ENCODE measurements around the gene PLCXD3.

PLCXD3 gene

GRCh38 chr5:41286696-41287095, 223.7 kb downstream of the PLCXD3 start:
- DNase-seq (ENCODE audit: low read depth), result no peak
- H3K4me3 ChIP-seq (ENCODE audit: low read depth, low read length), result no peak overlapping the region
- no peak for TF ChIP-seq MYC (IDR thresholded peaks at IDR 0.05; ENCODE audit: low read depth, low read length)
- TF ChIP-seq POLR2A (IDR thresholded peaks at IDR 0.05; ENCODE audit: extremely low read depth, insufficient read length), result no peak
- TF ChIP-seq, protein P1, sequence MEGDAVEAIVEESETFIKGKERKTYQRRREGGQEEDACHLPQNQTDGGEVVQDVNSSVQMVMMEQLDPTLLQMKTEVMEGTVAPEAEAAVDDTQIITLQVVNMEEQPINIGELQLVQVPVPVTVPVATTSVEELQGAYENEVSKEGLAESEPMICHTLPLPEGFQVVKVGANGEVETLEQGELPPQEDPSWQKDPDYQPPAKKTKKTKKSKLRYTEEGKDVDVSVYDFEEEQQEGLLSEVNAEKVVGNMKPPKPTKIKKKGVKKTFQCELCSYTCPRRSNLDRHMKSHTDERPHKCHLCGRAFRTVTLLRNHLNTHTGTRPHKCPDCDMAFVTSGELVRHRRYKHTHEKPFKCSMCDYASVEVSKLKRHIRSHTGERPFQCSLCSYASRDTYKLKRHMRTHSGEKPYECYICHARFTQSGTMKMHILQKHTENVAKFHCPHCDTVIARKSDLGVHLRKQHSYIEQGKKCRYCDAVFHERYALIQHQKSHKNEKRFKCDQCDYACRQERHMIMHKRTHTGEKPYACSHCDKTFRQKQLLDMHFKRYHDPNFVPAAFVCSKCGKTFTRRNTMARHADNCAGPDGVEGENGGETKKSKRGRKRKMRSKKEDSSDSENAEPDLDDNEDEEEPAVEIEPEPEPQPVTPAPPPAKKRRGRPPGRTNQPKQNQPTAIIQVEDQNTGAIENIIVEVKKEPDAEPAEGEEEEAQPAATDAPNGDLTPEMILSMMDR (IDR thresholded peaks at IDR 0.05; ENCODE audit: low read depth, low read length), result no peak
- no peak for TF ChIP-seq MAX (IDR thresholded peaks at IDR 0.05; ENCODE audit: low read depth, low read length)

DNA sequence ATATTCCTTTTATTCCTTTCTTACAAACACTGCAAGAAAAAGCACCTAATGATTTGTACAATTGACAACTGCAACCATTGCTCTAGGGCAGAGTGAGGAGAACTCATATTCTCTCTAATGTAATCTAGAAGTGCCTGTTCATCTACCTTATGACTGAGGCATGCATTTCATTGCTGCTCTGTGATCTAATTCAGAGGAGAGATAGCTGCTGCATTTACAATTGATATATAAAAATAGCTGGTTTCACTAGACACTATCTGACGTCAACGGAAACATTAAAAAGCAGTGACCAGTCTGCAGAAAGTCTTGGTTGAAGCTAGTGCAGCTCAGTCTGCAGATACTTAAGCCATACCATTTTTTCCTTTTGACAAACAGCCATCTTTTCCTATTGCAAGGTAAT, 224.2 kb downstream of the PLCXD3 start:
- TF ChIP-seq MAX (IDR thresholded peaks at IDR 0.05; ENCODE audit: low read depth, low read length) (no peak), POLR2A (IDR thresholded peaks at IDR 0.05; ENCODE audit: extremely low read depth, insufficient read length) (no peak), MYC (IDR thresholded peaks at IDR 0.05; ENCODE audit: low read depth, low read length) (no peak)
- TF ChIP-seq, protein P1 (IDR thresholded peaks at IDR 0.05; ENCODE audit: low read depth, low read length), result no peak
- no peak for DNase-seq (ENCODE audit: low read depth)
- H3K4me3 ChIP-seq (ENCODE audit: low read depth, low read length), result no peak overlapping the region

- DNase-seq (ENCODE audit: low read depth), result no peak
- no peak overlapping the region for H3K4me3 ChIP-seq (ENCODE audit: low read depth, low read length)
- TF ChIP-seq MYC (IDR thresholded peaks at IDR 0.05; ENCODE audit: low read depth, low read length) (no peak), MAX (IDR thresholded peaks at IDR 0.05; ENCODE audit: low read depth, low read length) (no peak), POLR2A (IDR thresholded peaks at IDR 0.05; ENCODE audit: extremely low read depth, insufficient read length) (no peak)
- TF ChIP-seq, protein P1 (IDR thresholded peaks at IDR 0.05; ENCODE audit: low read depth, low read length), result no peak
Measured at GRCh38 chr5:41284938-41285337, 225.5 kb downstream of the PLCXD3 start.

DNA sequence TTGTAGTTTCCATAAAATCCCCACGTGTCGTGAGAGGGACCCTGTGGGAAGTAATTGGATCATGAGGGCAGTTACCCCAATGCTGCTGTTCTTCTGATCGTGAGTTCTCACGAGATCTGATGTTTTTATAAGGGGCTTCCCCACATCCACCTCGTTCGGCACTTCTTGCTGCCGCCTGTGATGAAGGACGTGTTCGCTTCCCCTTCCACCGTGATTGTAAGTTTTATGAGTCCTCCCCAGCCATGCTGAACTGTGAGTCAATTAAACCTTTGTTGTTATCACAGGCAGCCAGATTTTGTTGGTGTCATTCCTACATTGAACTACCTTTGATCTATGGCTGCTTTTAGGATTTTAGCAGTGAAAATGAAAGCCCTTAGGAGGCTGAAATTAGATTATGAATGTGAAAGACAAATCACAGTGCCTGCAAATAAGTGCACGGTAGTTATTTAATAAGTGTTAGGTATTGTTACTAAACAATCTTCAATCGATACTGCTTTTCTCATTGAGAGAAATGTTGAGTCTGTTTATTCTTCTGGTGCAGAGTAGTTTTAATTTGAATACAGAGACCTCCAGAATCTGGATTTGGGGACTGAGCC, 229.1 kb downstream of the PLCXD3 start:
- H3K4me3 ChIP-seq (ENCODE audit: low read depth, low read length), result no peak overlapping the region
- DNase-seq (ENCODE audit: low read depth), result no peak
- no peak for TF ChIP-seq MYC (IDR thresholded peaks at IDR 0.05; ENCODE audit: low read depth, low read length)
- no peak for TF ChIP-seq POLR2A (IDR thresholded peaks at IDR 0.05; ENCODE audit: extremely low read depth, insufficient read length)
- TF ChIP-seq, protein P1 (IDR thresholded peaks at IDR 0.05; ENCODE audit: low read depth, low read length), result no peak
- no peak for TF ChIP-seq MAX (IDR thresholded peaks at IDR 0.05; ENCODE audit: low read depth, low read length)

GRCh38 chr5:41279040-41279439, 231.4 kb downstream of the PLCXD3 start:
- TF ChIP-seq POLR2A (IDR thresholded peaks at IDR 0.05; ENCODE audit: extremely low read depth, insufficient read length) (no peak), MAX (IDR thresholded peaks at IDR 0.05; ENCODE audit: low read depth, low read length) (no peak), MYC (IDR thresholded peaks at IDR 0.05; ENCODE audit: low read depth, low read length) (no peak)
- TF ChIP-seq, protein P1 (IDR thresholded peaks at IDR 0.05; ENCODE audit: low read depth, low read length), result no peak
- H3K4me3 ChIP-seq (ENCODE audit: low read depth, low read length), result no peak overlapping the region
- DNase-seq (ENCODE audit: low read depth), result no peak
